ENCODE measurements around the gene ALS2CL. TPM values are rescaled to one million over a fixed set of nuclear protein-coding genes. Genes with fewer than 3 reads are reported as not detected.

Gene ALS2CL
- polyA plus RNA-seq, 3 donors, result 7.7 to 9.7 (median 9.4) TPM

DNA sequence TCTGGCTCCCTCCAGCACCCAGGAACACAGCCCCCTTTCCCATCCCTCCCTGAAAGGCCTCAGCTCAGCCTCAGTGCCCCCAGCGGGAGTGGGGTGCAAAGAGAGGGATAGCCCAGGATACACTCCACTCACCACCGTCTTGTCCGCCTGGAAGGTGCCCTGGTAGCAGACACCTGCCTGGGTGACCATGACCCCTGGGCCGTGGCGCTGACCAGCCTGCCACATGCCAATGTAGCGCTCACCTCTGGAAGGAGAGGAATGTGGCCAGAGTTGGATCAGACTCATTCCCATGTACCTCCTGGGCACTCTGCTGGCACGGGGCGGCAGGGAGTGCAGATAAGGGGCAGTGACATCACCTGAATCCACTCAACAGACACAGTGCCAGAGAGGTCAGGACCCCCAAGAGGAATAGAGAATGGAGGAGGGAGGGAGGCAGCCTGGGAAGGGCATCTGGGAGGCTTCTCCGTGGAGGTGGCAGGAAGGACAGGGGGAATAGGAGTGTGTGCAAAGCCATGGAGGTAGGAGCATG lies 13.1 kb downstream of the ALS2CL start:
- DNase-seq (ENCODE audit: low read depth in 3 of 3, low spot score in 2 of 3), result no peak

DNA sequence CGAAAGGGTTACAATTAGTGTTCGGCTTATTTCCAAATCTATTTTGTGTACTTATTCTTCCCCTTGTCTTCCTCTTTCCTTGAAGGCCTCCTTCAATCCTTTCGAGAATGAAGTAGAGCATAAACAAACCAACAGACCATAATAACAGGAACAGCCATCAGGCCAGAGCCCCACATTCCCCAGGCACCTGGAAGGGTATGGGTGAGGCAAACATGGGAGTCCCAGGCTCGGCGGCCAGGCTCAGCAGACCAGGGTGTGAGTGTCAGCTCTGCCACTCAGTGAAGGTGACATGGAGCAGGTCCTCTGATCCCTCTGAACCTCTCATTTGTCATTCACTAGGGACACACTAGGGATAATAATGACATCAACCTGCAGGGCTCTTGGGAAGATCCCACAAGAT lies 13.8 kb downstream of the ALS2CL start:
- no peak for DNase-seq (ENCODE audit: low read depth in 3 of 3, low spot score in 2 of 3)

DNA sequence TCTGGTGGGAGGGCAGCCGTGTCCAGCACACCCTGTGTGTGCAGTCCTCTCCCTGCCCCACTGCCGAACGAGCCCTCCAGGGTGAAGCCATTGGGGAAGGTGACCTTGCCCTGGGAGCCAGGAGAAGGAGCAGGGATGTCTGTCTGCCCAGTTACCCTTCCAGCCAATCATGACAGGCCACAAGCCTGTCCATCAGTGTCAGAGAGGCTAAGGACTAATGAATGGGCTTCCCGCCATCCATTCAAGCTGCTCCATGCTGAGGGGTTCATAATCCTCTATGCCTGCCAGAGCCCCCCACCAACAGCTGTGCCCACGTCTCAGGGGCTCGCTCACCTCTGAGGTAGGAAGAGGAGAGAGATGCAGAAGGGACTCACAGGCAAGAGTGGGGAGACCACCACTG lies 15.2 kb downstream of the ALS2CL start:
- no peak for DNase-seq (ENCODE audit: low read depth in 3 of 3, low spot score in 2 of 3)

DNA sequence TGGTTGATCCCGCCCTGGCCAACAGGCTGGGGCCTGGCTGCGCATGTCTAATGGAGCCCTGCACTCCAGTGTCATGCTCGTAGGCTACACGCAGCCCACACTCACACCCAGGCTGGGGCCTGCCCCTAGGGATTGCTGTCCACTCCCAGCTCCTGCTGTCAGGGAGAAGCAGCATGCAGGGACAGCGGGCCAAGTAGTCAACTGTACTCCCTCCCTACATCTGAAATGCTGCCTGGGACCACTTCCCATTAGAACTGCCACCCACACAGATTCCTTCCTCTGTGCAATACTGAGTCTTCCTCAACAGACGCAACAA lies 16.1 kb downstream of the ALS2CL start:
- no peak for DNase-seq (ENCODE audit: low read depth in 3 of 3, low spot score in 2 of 3)

DNA sequence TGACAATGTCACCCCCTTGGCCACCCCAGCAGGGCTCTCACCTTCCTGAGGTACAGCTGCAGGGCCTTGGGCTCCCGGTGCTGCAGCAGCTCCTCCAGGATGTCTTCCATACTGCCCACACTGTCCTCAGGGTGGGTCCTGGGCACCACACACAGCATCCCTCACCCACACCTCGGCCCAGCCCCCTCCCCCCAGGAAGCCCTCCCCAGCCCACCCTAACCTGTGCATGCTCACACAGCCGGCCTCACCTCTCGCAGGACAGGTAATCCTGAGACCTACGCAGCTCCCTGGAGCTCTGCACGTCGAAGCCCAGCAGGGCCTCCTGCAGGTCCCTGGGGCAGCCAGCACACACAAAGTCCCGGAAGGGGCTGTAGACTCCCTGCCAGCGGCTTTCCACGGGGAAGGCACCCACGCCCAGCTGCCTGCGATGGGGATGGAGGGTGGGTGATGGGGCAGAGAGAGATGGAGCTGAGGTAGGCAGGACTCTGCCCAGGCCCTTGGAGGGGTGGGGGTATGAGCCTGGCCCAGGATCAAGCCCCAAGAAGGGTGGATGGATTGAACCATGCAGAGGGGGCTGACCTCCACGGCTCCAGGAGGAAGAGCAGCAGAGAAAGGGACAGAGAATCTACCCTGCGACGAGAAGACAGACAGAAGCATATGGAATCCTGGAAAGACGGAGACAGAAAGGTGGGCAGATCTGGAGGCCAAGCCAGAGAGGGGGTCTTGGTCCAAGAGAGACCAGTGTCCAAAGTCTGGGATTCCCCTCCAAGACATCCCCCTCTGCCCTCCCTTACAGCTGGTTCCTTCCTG lies 16.7 kb downstream of the ALS2CL start:
- no peak for DNase-seq (ENCODE audit: low read depth in 3 of 3, low spot score in 2 of 3)

DNA sequence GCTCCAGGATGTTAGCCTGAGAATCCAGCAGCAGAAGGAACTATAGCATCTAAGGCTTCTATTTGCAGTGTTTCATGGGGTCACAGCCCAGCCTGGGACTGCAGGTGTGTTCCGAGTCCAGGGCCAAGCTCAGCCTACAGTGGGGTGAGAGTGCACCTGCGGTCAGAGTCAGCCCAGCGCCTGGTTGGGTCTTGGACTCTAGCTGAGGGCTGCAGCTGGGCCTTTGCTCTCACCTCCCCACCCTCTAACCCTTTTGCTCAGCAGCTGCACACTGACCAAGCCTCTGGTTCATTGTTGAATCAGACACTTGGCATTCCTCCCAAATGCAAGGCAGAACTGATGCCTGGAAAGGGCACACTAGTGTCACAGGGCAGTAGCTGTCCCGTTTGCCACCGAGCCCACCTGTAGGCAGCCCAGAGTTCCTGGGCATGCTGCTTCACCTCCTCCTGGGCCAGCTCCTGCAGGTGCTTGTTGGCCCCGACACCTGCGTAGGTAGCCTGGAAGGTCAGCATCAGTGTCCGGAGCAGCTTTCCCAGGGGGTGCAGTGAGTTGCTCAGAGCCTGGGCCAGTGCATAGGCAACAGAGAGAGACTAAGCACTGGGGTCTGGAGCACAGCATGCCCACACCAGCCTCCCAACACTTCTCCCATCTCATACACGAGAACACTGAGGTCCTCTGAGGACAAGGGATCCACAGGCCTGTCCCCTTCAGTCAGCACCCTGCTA lies 17.5 kb downstream of the ALS2CL start:
- DNase-seq (ENCODE audit: low read depth in 3 of 3, low spot score in 2 of 3), result no peak

DNA sequence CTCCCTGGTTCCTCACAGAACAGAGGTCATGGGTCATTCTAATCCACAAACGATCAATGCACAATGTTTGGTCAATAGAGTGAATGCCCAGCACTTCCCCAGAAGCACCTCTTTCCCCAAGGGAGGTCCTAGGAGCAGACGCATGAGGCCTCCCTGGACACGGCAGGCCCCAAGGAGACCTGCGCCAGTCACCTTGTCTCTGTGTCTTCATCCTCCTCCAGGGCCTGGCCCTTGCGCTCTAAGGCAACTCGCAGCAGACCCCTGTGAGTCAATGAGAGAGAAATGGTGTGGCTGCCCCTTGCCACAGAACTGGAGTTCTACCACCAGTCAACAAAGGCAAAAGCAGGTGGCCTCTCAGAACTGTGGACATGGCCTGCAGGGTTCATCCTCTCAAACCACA lies 18.1 kb downstream of the ALS2CL start:
- DNase-seq (ENCODE audit: low read depth in 3 of 3, low spot score in 2 of 3), result no peak

DNA sequence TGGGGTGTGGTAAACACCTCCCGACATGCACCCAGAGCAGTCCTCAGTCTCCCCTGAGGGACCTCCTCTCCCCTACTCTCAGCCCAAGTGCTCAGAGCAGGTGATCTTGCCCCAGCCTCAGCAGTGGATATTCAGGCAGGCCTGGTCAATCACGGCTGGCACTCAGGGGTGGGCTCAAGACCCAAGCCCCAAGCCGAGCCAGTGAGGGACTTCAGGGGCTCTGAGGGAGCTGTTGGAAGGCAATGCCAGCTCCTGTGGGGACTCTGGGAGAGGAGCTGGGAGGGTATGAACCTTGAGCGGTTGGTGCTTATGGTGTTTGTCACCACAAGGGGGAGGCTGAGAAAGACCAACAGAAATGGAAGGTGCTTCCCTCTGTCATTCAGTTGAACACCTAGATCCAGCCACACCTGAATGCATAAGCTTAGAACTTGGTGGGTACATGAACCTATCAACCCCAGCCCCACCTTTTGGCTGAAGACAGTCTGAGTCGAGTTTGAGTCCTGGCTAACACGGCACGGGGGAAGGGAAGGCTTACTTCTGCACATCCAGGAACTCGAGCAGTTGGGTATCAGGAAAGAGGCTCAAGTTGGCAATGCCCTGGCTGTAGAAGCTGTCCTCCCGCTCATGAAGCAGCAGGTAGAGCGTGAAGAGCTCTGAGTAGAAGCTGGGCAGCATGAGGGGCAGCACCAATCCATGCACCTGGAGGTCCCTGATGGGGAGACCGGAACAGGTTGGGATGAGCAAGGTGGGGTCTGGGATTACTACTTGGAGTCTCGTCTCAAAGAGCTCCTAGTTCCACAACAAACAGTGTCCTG lies 19.2 kb downstream of the ALS2CL start:
- DNase-seq (ENCODE audit: low read depth in 3 of 3, low spot score in 2 of 3), result no peak

DNA sequence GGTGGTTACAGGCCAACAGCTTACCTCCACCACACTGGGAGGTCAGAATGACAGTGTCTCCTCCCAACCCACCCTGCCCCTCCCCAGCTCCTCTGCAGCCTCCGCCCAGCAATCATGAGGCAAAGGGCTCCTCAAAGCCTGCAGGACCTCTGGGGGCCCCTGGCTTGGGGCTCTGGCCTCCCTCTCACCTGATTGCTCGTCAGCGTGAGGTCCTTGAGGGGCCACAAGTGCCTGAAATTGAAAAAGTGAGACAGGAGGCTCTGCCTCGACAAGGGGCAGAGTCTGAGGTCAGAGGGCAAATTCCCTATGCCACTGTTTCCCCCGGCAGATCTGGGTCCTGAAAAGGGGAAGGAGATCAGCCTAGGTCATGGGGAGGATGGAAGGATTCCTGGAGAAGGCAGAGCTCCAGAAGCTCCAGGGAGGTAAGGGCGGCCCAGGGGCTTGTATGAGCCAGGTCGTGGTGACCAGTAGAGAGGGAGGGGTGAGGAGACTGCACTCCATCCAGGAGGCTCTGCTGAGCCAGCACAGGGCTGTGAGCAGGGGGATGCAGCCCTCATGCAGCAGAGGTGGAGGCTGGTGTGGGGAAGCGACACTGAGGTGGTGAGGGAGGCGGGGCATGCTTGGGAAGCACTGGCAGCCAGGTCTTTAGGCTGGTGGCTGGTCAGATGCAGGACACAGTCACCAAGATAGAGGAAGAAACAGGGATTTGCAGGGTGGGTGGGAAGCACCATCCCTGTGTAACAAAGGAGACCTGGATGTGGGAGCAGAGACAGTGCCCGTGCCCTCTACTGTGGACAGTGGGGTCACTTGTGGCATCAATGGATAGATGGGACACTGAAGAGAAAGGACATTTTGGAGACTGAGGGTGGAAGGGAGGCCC lies 20.1 kb downstream of the ALS2CL start:
- no peak for DNase-seq (ENCODE audit: low read depth in 3 of 3, low spot score in 2 of 3)

DNA sequence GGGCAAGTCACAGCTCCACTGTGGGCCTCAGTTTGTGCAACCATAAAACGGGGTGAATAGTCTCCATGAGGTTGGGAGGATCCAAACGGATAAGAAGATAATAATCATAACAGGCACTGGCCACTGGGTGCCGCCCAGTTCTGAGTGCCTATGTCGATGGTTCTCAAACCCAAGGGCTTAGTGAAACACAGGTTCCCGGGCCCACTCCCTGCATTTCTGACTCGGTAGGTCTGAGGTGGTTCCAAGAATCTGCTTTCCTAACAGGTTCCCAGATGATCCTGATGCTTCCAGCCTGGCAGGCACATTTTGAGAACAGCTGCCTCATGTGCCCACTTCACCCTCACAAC lies 21.2 kb downstream of the ALS2CL start:
- DNase-seq (ENCODE audit: low read depth in 3 of 3, low spot score in 2 of 3), result no peak

DNA sequence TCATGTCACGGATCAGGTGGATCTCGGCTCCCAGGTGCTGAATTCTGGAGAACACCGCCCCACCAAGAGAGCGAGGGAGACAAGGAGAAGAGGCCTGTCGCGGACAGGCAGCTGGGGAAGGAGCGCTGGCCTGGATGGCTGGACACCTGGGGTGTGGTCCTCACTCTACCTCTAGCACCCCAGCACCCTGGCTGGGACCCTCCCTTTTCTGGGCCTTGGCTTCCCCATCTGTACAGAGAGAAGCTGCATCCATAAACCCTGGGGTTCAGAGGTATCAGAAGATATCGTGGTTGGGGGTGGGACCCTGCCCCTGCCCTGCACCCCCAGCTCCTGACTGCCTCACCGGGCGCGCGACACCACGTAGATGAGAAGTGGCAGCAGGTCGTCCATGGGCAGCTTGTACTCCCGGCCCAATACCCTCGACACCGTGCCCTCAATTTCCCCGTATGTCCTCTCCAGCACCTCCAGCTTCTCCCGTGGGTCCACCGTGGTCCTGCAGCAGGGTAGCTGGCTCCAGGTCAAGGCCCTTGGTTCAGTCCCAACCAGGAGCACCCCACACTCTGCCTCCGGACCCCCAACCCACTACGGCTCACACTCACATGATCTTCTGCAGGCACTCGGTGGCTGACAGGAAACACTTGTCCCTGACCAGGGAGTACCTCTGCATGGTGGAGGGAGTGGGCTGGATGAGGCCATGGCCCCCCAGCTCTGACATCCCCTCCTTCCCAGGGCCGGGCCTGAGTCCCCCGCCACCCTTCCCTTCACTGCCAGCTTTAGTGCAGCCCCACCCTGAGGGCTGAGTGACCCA lies 21.7 kb downstream of the ALS2CL start:
- no peak for DNase-seq (ENCODE audit: low read depth in 3 of 3, low spot score in 2 of 3)

DNA sequence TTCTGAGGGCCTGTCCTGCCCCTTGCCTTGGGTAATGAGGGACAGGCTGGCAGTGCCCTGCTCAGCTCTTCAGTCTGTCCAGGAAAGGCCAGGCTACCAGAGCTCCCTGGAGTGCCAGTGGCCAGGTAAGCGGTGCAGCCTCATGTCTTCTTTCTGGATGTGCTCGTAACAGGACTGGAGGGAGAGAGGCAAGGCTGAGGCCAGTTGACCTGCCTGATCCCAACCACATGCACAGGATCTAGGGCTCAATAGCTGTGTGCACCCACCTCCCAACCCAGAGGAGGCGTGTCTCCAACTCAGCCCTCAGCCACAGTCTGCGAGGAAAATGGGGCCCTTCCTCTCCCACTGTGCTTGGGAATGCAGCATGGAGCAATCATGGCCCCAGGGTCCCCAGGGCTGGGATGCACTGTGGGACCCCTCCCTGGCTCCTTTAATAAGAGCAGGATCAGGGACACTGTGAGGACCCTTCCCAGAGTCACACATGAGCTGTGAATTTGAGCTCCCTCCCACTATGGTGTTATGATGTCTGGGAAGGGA lies 22.5 kb downstream of the ALS2CL start:
- DNase-seq (ENCODE audit: low read depth in 3 of 3, low spot score in 2 of 3), result no peak

DNA sequence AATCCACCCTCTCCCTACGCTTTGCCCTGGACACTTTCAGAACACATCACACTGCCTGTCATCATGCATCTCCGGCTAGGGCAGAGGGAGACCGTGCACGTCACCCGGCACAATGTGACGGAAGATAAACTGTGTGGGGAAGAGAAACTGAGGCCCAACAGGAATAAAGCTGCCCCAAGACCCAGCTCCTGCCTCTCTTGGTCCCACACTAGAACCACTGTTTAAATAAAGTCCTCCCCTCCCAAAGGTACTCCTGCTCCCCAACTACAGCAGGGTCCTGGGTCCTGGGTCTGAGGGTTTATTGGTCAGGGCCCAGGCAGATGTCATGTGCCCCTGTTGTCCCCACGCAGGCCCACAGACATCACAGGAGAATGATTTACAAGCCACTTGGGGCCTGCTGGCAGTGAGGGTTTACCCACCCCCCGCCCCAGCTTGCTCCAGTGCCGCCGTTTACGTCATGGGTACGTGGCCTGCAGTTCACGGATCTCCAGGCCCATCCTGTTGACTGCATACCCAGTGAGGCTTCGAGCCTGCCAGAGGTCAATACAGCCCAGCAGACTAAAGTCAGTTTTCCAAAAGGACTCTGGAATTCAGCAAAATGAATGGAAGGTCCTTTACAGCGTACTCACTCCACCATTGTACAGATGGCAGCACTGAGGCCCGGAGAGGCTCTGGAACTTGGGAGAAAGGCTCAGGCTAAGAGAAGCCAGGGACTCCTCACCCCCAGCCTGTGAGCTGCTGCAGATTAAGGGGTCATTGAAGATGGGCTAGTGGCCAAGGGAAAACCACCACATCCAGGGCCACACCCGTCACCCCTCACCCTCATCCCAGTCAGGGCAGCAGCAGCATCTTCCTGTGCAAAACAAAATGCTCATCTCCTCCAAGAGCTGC lies 23.2 kb downstream of the ALS2CL start:
- DNase-seq (ENCODE audit: low read depth in 3 of 3, low spot score in 2 of 3), result no peak

DNA sequence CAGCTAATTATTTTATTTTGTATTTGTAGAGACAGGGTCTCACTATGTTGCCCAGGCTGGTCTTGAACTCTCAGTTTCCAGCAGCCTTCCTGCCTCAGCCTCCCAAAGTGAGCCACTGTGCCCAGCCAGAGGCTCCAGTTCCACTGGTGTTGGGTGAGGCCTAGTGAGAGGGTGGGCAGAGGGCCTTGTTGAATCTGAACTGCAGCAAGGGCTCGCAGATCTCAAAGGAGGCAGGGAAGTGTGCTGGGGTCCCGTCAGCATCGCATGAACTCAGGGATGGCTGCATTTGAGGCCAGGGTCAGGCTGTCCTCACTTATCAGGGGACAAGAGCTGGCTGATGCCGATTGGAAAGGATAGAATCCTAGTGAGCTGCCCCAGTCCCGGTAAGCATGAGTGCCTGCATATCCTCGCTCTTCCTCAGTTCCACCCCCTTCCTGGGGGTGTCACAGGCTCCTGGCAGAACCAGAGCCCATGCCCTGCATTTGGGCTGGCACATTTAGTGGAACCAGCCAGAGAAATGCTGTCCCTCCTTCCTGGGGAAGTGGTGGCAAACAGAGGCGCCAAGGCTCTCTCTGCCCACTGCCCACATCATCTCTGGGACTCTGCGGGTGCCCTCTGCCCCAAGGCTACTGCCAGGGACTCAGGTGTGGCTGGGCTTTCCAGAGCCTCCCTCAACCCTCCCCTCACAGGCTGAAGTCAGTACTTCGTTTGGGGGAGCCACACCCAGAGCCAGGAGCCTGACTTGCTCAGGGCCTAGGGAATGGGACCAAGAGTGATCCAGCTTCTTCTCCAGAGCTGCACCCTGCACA lies 24.1 kb downstream of the ALS2CL start:
- DNase-seq (ENCODE audit: low read depth in 3 of 3, low spot score in 2 of 3), result no peak

DNA sequence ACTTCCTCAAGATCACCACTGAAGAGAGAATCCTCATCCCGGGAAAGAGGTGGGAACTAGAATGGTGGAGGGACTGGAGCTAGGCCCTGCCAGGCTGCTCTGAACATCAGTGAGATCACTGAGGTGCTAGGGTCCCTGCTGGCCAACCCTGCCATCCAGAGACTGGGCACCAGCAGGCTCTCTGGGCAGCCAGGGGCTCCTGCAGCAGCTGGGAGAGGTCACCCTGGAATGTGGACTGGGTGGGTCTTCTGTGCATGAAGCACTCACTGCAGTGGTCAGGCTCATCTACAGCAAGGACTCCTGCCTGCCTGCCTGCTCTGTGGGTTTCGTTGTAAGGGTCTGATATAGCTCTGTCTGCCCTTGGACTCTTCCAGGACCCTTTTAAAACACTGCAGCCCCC lies 24.9 kb downstream of the ALS2CL start:
- DNase-seq (ENCODE audit: low read depth in 3 of 3, low spot score in 2 of 3), result no peak

DNA sequence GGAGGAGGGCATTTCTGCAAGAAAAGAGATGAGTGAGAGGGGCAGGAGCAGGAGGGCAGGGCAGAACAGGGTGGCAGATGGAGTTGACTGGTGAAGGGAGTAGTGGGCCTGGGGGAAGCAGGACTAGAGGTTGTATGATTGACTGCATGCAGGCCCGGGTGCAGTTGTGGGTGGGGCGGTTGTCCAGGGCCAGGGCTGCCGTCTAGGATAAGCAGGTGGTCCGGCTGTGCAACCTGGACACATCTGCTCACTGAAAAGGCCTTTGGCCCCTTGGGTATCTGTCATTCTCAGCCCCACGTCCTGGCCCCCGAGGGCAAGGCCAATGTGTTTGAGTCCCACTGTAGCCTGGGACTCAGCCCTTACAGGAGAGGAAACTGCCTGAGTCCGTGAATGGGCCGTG lies 25.4 kb downstream of the ALS2CL start:
- DNase-seq (ENCODE audit: low read depth in 3 of 3, low spot score in 2 of 3), result no peak

DNA sequence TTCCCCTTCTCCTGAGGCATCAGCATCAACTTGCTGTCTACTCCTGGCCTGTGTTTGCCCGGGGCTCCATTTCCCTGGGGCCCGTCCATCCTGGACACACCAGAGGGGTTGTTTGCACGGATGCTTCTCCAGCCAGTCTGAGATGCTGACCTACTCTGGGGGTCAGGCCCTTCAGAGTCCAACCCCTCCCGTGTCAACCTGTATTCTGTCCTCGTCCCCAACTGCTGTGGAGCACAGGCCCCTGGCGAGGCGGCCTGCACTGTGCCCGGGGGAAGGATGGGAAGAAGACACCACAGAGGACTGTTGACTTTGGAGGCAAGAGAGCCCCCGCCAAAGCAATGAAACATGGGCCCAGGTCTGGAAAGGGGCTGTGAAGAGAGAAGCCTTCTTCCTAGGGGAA lies 25.8 kb downstream of the ALS2CL start:
- DNase-seq (ENCODE audit: low read depth in 3 of 3, low spot score in 2 of 3), result no peak

All from right renal cortex interstitium (tissue), 3 donors.